Endothelial cell of umbilical vein (primary cell): ENCODE measurements around the gene ZSCAN2. TPM values are rescaled to one million over a fixed set of nuclear protein-coding genes. Genes with fewer than 3 reads are reported as not detected.

Experiments
- BruUV-seq: library from RNA; stranded (reverse); fragments of 400-500 nt; replicated peaks from 2 replicates; lab custom pipeline; 2021; lab: Mats Ljungman, UMichigan
- CTCF ChIA-PET: fragments of 300-600, 350-600 bp; sonication (Branson Sonifier 250); formaldehyde crosslinking; loops from one replicate; lab custom pipeline; 2021; ENCODE audit warnings: antibody characterized with exemption, inconsistent platforms; lab: Charles Lee
- POLR2A ChIA-PET: fragments of 300-600, 350-600 bp; sonication (Branson Sonifier 250); formaldehyde crosslinking; loops from one replicate; lab custom pipeline; 2021; ENCODE audit warnings: antibody characterized with exemption, inconsistent platforms; lab: Charles Lee
- DNase-seq: peaks from one replicate; pipeline ENCODE4 v3.0.0-alpha.2; 2011; ENCODE audit warnings: low read depth, low spot score
- FAIRE-seq: peaks from 2 replicates; lab custom pipeline; 2011; peaks lifted over from hg19 to GRCh38; lab: Jason Lieb, UNC
- H2AFZ ChIP-seq: 2 replicates; pipeline ENCODE4 v1.6.0; 2012; ENCODE audit warnings: low read depth, low read length, control low read depth, inconsistent platforms
- H3K27ac ChIP-seq: 2 replicates; pipeline ENCODE4 v1.5.1; 2011; ENCODE audit warnings: low read depth, mild to moderate bottlenecking, control low read depth, low read length, moderate library complexity; ENCODE audit not compliant: insufficient read depth
- H3K27me3 ChIP-seq, 2 experiments: 2 replicates each; pipeline versions ENCODE4 v1.6.0 to v1.6.1; 2011; ENCODE audit warnings: low read length in 2 of 2, mixed read lengths in 1 of 2; ENCODE audit not compliant: control insufficient read depth in 2 of 2, insufficient read depth in 2 of 2
- H3K36me3 ChIP-seq, 2 experiments: 2 replicates in 1 of 2; 3 replicates in 1 of 2; pipeline ENCODE4 v1.5.1; 2011; ENCODE audit warnings: low read length in 2 of 2, mild to moderate bottlenecking in 1 of 2, moderate library complexity in 1 of 2; ENCODE audit not compliant: control insufficient read depth in 2 of 2, insufficient read depth in 2 of 2; ENCODE audit errors: extremely low read depth in 1 of 2
- H3K4me1 ChIP-seq: 3 replicates; pipeline ENCODE4 v1.5.1; 2011; ENCODE audit warnings: mild to moderate bottlenecking, low read length; ENCODE audit not compliant: control insufficient read depth, insufficient read depth; ENCODE audit errors: extremely low read depth
- H3K4me2 ChIP-seq: 2 replicates; pipeline ENCODE4 v1.6.1; 2011; ENCODE audit warnings: low read length, control low read depth, mixed read lengths; ENCODE audit not compliant: insufficient read depth
- H3K4me3 ChIP-seq, 3 experiments: fragments of 200-600 bp in 1 of 3; sonication (generic), shearing (Covaris generic) in 1 of 3; replicated peaks in 1 of 3; 2 replicates each; pipeline ENCODE4 v1.5.1; 2011 to 2016; ENCODE audit warnings: control low read depth in 3 of 3, low read length in 3 of 3, mild to moderate bottlenecking in 2 of 3, inconsistent platforms in 1 of 3, low read depth in 1 of 3, moderate library complexity in 1 of 3; ENCODE audit not compliant: insufficient read depth in 1 of 3
- H3K79me2 ChIP-seq: 2 replicates; pipeline ENCODE4 v1.6.0; 2012; ENCODE audit warnings: low read length, inconsistent platforms; ENCODE audit not compliant: control insufficient read depth, insufficient read depth
- H3K9ac ChIP-seq: replicated peaks from 2 replicates; pipeline ENCODE3; 2011; ENCODE audit warnings: low read length, control low read depth; ENCODE audit not compliant: insufficient read depth; ENCODE audit errors: extremely low read depth
- H3K9me1 ChIP-seq: replicated peaks from 3 replicates; pipeline ENCODE4 v1.6.0; 2011; ENCODE audit warnings: mild to moderate bottlenecking, low read length; ENCODE audit not compliant: control insufficient read depth, insufficient read depth; ENCODE audit errors: extremely low read depth
- H3K9me3 ChIP-seq: replicated peaks from 2 replicates; pipeline ENCODE4 v1.5.1; 2012; ENCODE audit warnings: low read length, inconsistent platforms; ENCODE audit not compliant: control insufficient read depth, insufficient read depth
- H4K20me1 ChIP-seq: replicated peaks from 2 replicates; pipeline ENCODE3; 2011; ENCODE audit warnings: mild to moderate bottlenecking, low read length; ENCODE audit not compliant: control insufficient read depth, insufficient read depth; ENCODE audit errors: extremely low read depth
- CTCF ChIP-seq, 2 donors: IDR thresholded peaks; 1 replicate in 1 of 2; 2 replicates in 1 of 2; pipeline ENCODE4 v1.5.1; 2011; ENCODE audit warnings: low read length in 2 of 2, mild to moderate bottlenecking in 2 of 2, moderate library complexity in 2 of 2, control low read depth in 1 of 2, inconsistent platforms in 1 of 2, low read depth in 1 of 2; ENCODE audit not compliant: insufficient read depth in 1 of 2; ENCODE audit errors: extremely low read depth in 1 of 2
- EZH2 ChIP-seq: IDR thresholded peaks from 2 replicates; pipeline ENCODE4 v1.6.1; 2012; ENCODE audit warnings: borderline replicate concordance, low read depth, mild to moderate bottlenecking, moderate library complexity, low read length, inconsistent platforms; ENCODE audit not compliant: severe bottlenecking
- FOS ChIP-seq: IDR thresholded peaks from 2 replicates; pipeline ENCODE4 v1.6.1; 2011; ENCODE audit warnings: mild to moderate bottlenecking, low read length, moderate library complexity, borderline replicate concordance; ENCODE audit not compliant: insufficient read depth
- GATA2 ChIP-seq: IDR thresholded peaks from 2 replicates; pipeline ENCODE4 v1.7.0; 2011; ENCODE audit warnings: low read depth, mild to moderate bottlenecking, moderate library complexity, mixed read lengths, low read length; ENCODE audit not compliant: insufficient read length, insufficient read depth
- JUN ChIP-seq: IDR thresholded peaks from 2 replicates; pipeline ENCODE4 v1.6.1; 2011; ENCODE audit warnings: borderline replicate concordance, low read depth; ENCODE audit not compliant: insufficient read length, insufficient read depth
- MAX ChIP-seq: IDR thresholded peaks from 2 replicates; pipeline ENCODE4 v1.6.1; 2011; ENCODE audit not compliant: insufficient read depth, insufficient read length
- MYC ChIP-seq: IDR thresholded peaks from one replicate; pipeline ENCODE4 v1.6.1; 2011; ENCODE audit warnings: mild to moderate bottlenecking, low read depth, low read length
- POLR2A ChIP-seq: IDR thresholded peaks from 2 replicates; pipeline ENCODE4 v1.6.1; 2012; ENCODE audit warnings: low read depth, mild to moderate bottlenecking, control low read depth, low read length
- POLR2AphosphoS5 ChIP-seq: IDR thresholded peaks from 2 replicates; pipeline ENCODE4 v1.6.1; 2012; ENCODE audit warnings: low read depth, mild to moderate bottlenecking, control low read depth, low read length, moderate library complexity; ENCODE audit not compliant: insufficient read depth
- dilution Hi-C: fragments of 300-500 bp; cut with MboI; formaldehyde crosslinking; loops from one replicate; pipeline ENCODE4 v1.15.0; 2019; ENCODE audit warnings: low sequenced_read_pairs; ENCODE audit not compliant: extremely low pct_ligation_motif_present
- intact Hi-C: fragments of 100-400 bp; cut with micrococcal nuclease; formaldehyde crosslinking; loops from one replicate; pipeline ENCODE4 v1.10.0; 2022
- polyA plus RNA-seq, 4 experiments: library from polyadenylated mRNA; depleted of rRNA in 3 of 4; stranded (reverse) in 3 of 4; unstranded in 1 of 4; fragments of >200 nt; gene quantifications; 2 replicates each; pipeline versions ENCODE4 v1.2.1 to v1.2.3, GENCODE V29; 2011 to 2012; ENCODE audit warnings: missing spikeins in 1 of 4
- total RNA-seq: library from RNA; stranded (reverse); gene quantifications from 2 replicates; pipeline ENCODE4 v1.2.3, GENCODE V29; 2021

ZSCAN2 gene
- total and polyA plus RNA-seq, 2 donors (not counting 3 experiments of a cell fraction or from before 2014, with no cell fraction given), result 12.9 to 13.5 TPM

DNA sequence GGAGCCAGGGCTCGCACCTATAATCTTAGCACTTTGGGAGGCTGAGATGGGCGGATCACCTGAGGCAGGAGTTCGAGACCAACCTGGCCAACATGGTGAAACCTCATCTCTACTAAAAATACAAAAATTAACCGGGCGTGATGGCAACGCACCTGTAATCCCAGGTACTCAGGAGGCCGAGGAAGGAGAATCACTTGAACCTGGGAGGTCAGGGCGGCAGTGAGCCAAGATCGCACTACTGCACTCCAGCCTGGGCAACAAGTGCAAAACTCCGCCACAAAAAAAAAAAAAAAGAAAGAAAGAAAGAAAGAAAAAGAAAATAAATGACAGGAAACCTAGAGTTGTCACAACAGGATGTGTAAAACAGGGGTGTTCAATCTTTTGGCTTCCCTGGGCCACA lies 60.2 kb downstream of the ZSCAN2 start:
- Histone ChIP-seq H3K4me1 (peaks cover 11% of the 10 kb centered on the region), H3K4me2 (no peak overlapping the region), H3K27ac (no peak overlapping the region), H3K36me3 (peaks cover 0 to 5% of the 10 kb centered on the region in 2 experiments), H3K4me3 (no peak overlapping the region), H3K9me3 (no peaks in the 10 kb centered on the region), H3K79me2 (no peaks in the 10 kb centered on the region), H3K27me3 (no peaks in the 10 kb centered on the region), H3K9ac (no peak overlapping the region), H3K9me1 (no peaks in the 10 kb centered on the region), H2AFZ (no peak overlapping the region), H4K20me1 (no peaks in the 10 kb centered on the region)
- intact Hi-C loops, result no loop called here
- FAIRE-seq, result no peak
- BruUV-seq, result no TSS peak
- ChIA-PET CTCF (no interaction called here), POLR2A (interaction anchor here (0.7 kb wide), 1 partner anchor 11 kb away, joined by 3 read pairs; no protein-coding TSS in a partner anchor)
- dilution Hi-C loops, result no loop called here
- no peak for TF ChIP-seq JUN
- TF ChIP-seq GATA2, result no peak
- TF ChIP-seq CTCF (IDR thresholded peaks at IDR 0.05; ENCODE audit: extremely low read depth in 1 of 2, insufficient read depth in 1 of 2, low read depth in 1 of 2, low read length in 2 of 2), result no peak
- TF ChIP-seq EZH2, result no peak
- TF ChIP-seq MAX, result no peak
- no peak for TF ChIP-seq POLR2AphosphoS5
- no peak for TF ChIP-seq MYC
- no peak for TF ChIP-seq FOS
- TF ChIP-seq POLR2A, result no peak
- no peak for DNase-seq
